ENCODE measurements around the gene CDH23. TPM values are rescaled to one million over a fixed set of nuclear protein-coding genes. Genes with fewer than 3 reads are reported as not detected.

Gene CDH23
- total RNA-seq, 1 experiment from 2014 or later = 2.9 TPM

GRCh38 chr10:71605263-71605962, 208.7 kb downstream of the CDH23 start:
- no peak for TF ChIP-seq ESRRA (CRISPR knock-in tag; IDR thresholded peaks at IDR 0.05; ENCODE audit: borderline replicate concordance)
- no peak for TF ChIP-seq SMAD3 (CRISPR knock-in tag; IDR thresholded peaks at IDR 0.05; ENCODE audit: borderline replicate concordance)
- no peak for TF ChIP-seq HMGXB4 (CRISPR knock-in tag; IDR thresholded peaks at IDR 0.05)
- TF ChIP-seq GABPB1 (CRISPR knock-in tag; IDR thresholded peaks at IDR 0.05) = no peak
- no peak for TF ChIP-seq ZNF219 (CRISPR knock-in tag; IDR thresholded peaks at IDR 0.05; ENCODE audit: borderline replicate concordance)
- no peak for TF ChIP-seq AFF4 (CRISPR knock-in tag; IDR thresholded peaks at IDR 0.05; ENCODE audit: borderline replicate concordance)
- TF ChIP-seq, protein P1, sequence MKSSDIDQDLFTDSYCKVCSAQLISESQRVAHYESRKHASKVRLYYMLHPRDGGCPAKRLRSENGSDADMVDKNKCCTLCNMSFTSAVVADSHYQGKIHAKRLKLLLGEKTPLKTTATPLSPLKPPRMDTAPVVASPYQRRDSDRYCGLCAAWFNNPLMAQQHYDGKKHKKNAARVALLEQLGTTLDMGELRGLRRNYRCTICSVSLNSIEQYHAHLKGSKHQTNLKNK (CRISPR knock-in tag; IDR thresholded peaks at IDR 0.05) = no peak
- no peak for TF ChIP-seq CREM (CRISPR knock-in tag; IDR thresholded peaks at IDR 0.05)
- TF ChIP-seq, protein P2, sequence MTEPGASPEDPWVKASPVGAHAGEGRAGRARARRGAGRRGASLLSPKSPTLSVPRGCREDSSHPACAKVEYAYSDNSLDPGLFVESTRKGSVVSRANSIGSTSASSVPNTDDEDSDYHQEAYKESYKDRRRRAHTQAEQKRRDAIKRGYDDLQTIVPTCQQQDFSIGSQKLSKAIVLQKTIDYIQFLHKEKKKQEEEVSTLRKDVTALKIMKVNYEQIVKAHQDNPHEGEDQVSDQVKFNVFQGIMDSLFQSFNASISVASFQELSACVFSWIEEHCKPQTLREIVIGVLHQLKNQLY (CRISPR knock-in tag; IDR thresholded peaks at IDR 0.05) = no peak
- TF ChIP-seq NFYB (CRISPR knock-in tag; conservative IDR thresholded peaks at IDR 0.05; ENCODE audit: low read depth) = no peak
- no peak for TF ChIP-seq MXD4 (CRISPR knock-in tag; IDR thresholded peaks at IDR 0.05; ENCODE audit: borderline replicate concordance)
- no peak for TF ChIP-seq E2F5 (CRISPR knock-in tag; IDR thresholded peaks at IDR 0.05)
- TF ChIP-seq PRRX2 (CRISPR knock-in tag; IDR thresholded peaks at IDR 0.05) = no peak
- TF ChIP-seq ZNF263 (CRISPR knock-in tag; IDR thresholded peaks at IDR 0.05; ENCODE audit: low read depth) = no peak
- no peak for TF ChIP-seq ZBTB21 (CRISPR knock-in tag; IDR thresholded peaks at IDR 0.05; ENCODE audit: borderline replicate concordance)
- no peak for TF ChIP-seq GRHL2 (CRISPR knock-in tag; IDR thresholded peaks at IDR 0.05; ENCODE audit: insufficient replicate concordance, severe bottlenecking)
- TF ChIP-seq, protein P3, sequence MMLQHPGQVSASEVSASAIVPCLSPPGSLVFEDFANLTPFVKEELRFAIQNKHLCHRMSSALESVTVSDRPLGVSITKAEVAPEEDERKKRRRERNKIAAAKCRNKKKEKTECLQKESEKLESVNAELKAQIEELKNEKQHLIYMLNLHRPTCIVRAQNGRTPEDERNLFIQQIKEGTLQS (CRISPR knock-in tag; conservative IDR thresholded peaks at IDR 0.05) = no peak
- TF ChIP-seq GTF2I (CRISPR knock-in tag; conservative IDR thresholded peaks at IDR 0.05) = no peak
- no peak for TF ChIP-seq TEAD4 (CRISPR knock-in tag; IDR thresholded peaks at IDR 0.05)
- Mint-ChIP-seq H3K36me3 (no peaks in the 10 kb centered on the region), H3K4me1 (peaks cover 35% of the 10 kb centered on the region), H3K4me3 (no peak overlapping the region), H3K27me3 (ENCODE audit: low read depth) (no peaks in the 10 kb centered on the region), H3K27ac (no peak overlapping the region), H3K9me3 (no peaks in the 10 kb centered on the region)
- ATAC-seq = no peak
- ChIA-PET POLR2A (no interaction called here), CTCF (interaction anchor here (1.2 to 1.5 kb wide), 3 partner anchors 18 to 176 kb away, joined by 3 to 4 read pairs (median 3); no protein-coding TSS in a partner anchor)
- DNase-seq (ENCODE audit: low spot score) = no peak

Measured in WTC11 (cell line).